Smooth muscle cell (in vitro differentiated cells): ENCODE data around the gene THUMPD1. TPM values are rescaled to one million over a fixed set of nuclear protein-coding genes. Genes with fewer than 3 reads are reported as not detected.

Experiments used
- DNase-seq: peaks from one replicate; lab custom pipeline; 2025; ENCODE audit not compliant: unreplicated experiment; lab: John Stamatoyannopoulos, UW
- H2AFZ ChIP-seq: fragments of 200-600 bp; sonication (generic); 2 replicates; pipeline ENCODE4 v1.6.0; 2016; ENCODE audit warnings: antibody characterized with exemption, low read depth, mild to moderate bottlenecking
- H3F3A ChIP-seq: fragments of 200-600 bp; sonication (generic); 2 replicates; pipeline ENCODE4 v1.6.0; 2017; ENCODE audit warnings: antibody characterized with exemption, low read depth
- H3K27ac ChIP-seq: fragments of 200-600 bp; sonication (generic); 2 replicates; pipeline ENCODE4 v1.5.1; 2016; ENCODE audit warnings: low read depth, mild to moderate bottlenecking
- H3K27me3 ChIP-seq: fragments of 200-600 bp; sonication (generic); 2 replicates; pipeline ENCODE4 v1.6.1; 2016; ENCODE audit warnings: low read depth, mild to moderate bottlenecking
- H3K36me3 ChIP-seq: fragments of 200-600 bp; sonication (generic); 2 replicates; pipeline ENCODE4 v1.5.1; 2016; ENCODE audit warnings: low read depth
- H3K4me1 ChIP-seq: fragments of 200-600 bp; sonication (generic); 2 replicates; pipeline ENCODE4 v1.5.1; 2016; ENCODE audit warnings: low read depth
- H3K4me2 ChIP-seq: fragments of 200-600 bp; sonication (generic); 2 replicates; pipeline ENCODE4 v1.6.0; 2016; ENCODE audit warnings: mild to moderate bottlenecking
- H3K4me3 ChIP-seq: fragments of 200-600 bp; sonication (generic); 2 replicates; pipeline ENCODE4 v1.5.1; 2016; ENCODE audit warnings: mild to moderate bottlenecking
- H3K79me2 ChIP-seq: fragments of 200-600 bp; sonication (generic); 2 replicates; pipeline ENCODE4 v1.6.0; 2016; ENCODE audit warnings: low read depth, mild to moderate bottlenecking
- H3K9ac ChIP-seq: fragments of 200-600 bp; sonication (generic); 2 replicates; pipeline ENCODE4 v1.6.0; 2016; ENCODE audit warnings: low read depth
- H3K9me3 ChIP-seq: fragments of 200-600 bp; sonication (generic); replicated peaks from 2 replicates; pipeline ENCODE4 v1.5.1; 2016; ENCODE audit warnings: low read depth
- H4K20me1 ChIP-seq: fragments of 200-600 bp; sonication (generic); 2 replicates; pipeline ENCODE4 v1.6.0; 2016; ENCODE audit warnings: low read depth
- CTCF ChIP-seq: fragments of 200-600 bp; sonication (generic); IDR thresholded peaks from 2 replicates; pipeline ENCODE4 v1.5.1; 2017; ENCODE audit warnings: borderline replicate concordance, mild to moderate bottlenecking, antibody characterized with exemption; ENCODE audit not compliant: insufficient read depth, poor library complexity, severe bottlenecking
- WGBS: methylation state at CpG from one replicate; pipeline ENCODE4 v1.1.7; 2016; ENCODE audit warnings: low lambda C conversion rate; 5-methylcytosine and 5-hydroxymethylcytosine counted together
- polyA plus RNA-seq: library from polyadenylated mRNA; unstranded; fragments of >200 nt; fragmentation: Nextera tagmentation; extraction: Ambion mirVana; gene quantifications from 2 replicates; pipeline ENCODE4 v1.2.1, GENCODE V29; 2016
- total RNA-seq: library from RNA; depleted of rRNA; stranded (reverse); fragments of >200 nt; gene quantifications from 2 replicates; pipeline ENCODE4 v1.2.3, GENCODE V29; 2014

THUMPD1 gene
- total and polyA plus RNA-seq, 2 experiments from 2014 or later: 30.8 to 62.5 TPM

GRCh38 chr16:20740007-20740883 lies 1.4 kb downstream of the THUMPD1 start:
- peak; percentile 18 for TF ChIP-seq CTCF
- Histone ChIP-seq H4K20me1 (peaks cover 43% of the 10 kb centered on the region), H3K36me3 (peaks cover 20% of the 10 kb centered on the region), H3K4me3 (peak overlapping the region; percentile 98), H3K79me2 (peaks cover 32% of the 10 kb centered on the region), H3K9ac (peak overlapping the region; percentile 98), H3F3A (no peaks in the 10 kb centered on the region), H3K4me1 (peaks cover 7% of the 10 kb centered on the region), H2AFZ (no peak overlapping the region), H3K4me2 (peak overlapping the region; percentile 91), H3K9me3 (no peaks in the 10 kb centered on the region), H3K27ac (peak overlapping the region; percentile 94), H3K27me3 (no peaks in the 10 kb centered on the region)
- 77% methylated on average over 11 of the region's 11 CpGs for WGBS
- DNase-seq: no peak

- Histone ChIP-seq H3K9me3 (no peaks in the 10 kb centered on the region), H3K36me3 (peaks cover 20% of the 10 kb centered on the region), H3K4me3 (no peak overlapping the region), H3F3A (no peaks in the 10 kb centered on the region), H4K20me1 (peaks cover 37% of the 10 kb centered on the region), H3K9ac (no peak overlapping the region), H2AFZ (no peak overlapping the region), H3K27ac (no peak overlapping the region), H3K4me2 (no peak overlapping the region), H3K79me2 (peaks cover 25% of the 10 kb centered on the region), H3K27me3 (no peaks in the 10 kb centered on the region), H3K4me1 (peaks cover 5% of the 10 kb centered on the region)
- 100% methylated on average over 1 of the region's 1 CpG for WGBS
- TF ChIP-seq CTCF: no peak
- DNase-seq: no peak
Measured at GRCh38 chr16:20735490-20735889, 6.1 kb downstream of the THUMPD1 start.

- Histone ChIP-seq H4K20me1 (peaks cover 30% of the 10 kb centered on the region), H3K27me3 (no peaks in the 10 kb centered on the region), H3K9me3 (no peaks in the 10 kb centered on the region), H3K27ac (no peak overlapping the region), H3K4me3 (no peak overlapping the region), H3F3A (no peaks in the 10 kb centered on the region), H2AFZ (no peak overlapping the region), H3K9ac (no peak overlapping the region), H3K79me2 (peaks cover 18% of the 10 kb centered on the region), H3K4me2 (no peak overlapping the region), H3K4me1 (no peaks in the 10 kb centered on the region), H3K36me3 (peaks cover 20% of the 10 kb centered on the region)
- DNase-seq: no peak
- no peak for TF ChIP-seq CTCF
- 86% methylated on average over 3 of the region's 3 CpGs for WGBS
Measured at GRCh38 chr16:20734782-20735181, 6.8 kb downstream of the THUMPD1 start.
